Measurements from ENCODE around the gene PRELID1. TPM values are rescaled to one million over a fixed set of nuclear protein-coding genes. Genes with fewer than 3 reads are reported as not detected.

PRELID1 gene
- total RNA-seq, 1 donor from 2014 or later: 196 TPM

- Histone ChIP-seq H3K9ac (ENCODE audit: low read length) (peak overlapping the region; percentile 19), H2AFZ (ENCODE audit: low read depth, low read length) (no peak overlapping the region), H3K79me2 (ENCODE audit: insufficient read depth, low read length) (peaks cover 65% of the 10 kb centered on the region), H3K27ac (ENCODE audit: low read depth, low read length) (no peak overlapping the region), H4K20me1 (ENCODE audit: insufficient read depth, low read length) (peaks cover 51% of the 10 kb centered on the region), H3K36me3 (ENCODE audit: insufficient read depth, low read length) (peaks cover 17% of the 10 kb centered on the region), H3K4me1 (ENCODE audit: insufficient read depth, low read length) (peaks cover 18% of the 10 kb centered on the region), H3K9me3 (ENCODE audit: insufficient read depth, low read depth, low read length) (no peaks in the 10 kb centered on the region), H3K4me3 (ENCODE audit: insufficient read depth, low read depth, low read length) (no peak overlapping the region), H3K27me3 (ENCODE audit: insufficient read depth, low read length) (no peaks in the 10 kb centered on the region), H3K4me2 (ENCODE audit: low read length) (peak overlapping the region; percentile 93)
- Mint-ChIP-seq H3K27me3 (ENCODE audit: low read depth, unreplicated experiment) (peaks cover 1% of the 10 kb centered on the region), H3K27ac (ENCODE audit: unreplicated experiment) (no peak overlapping the region), H3K36me3 (ENCODE audit: low read depth, unreplicated experiment) (peaks cover 2% of the 10 kb centered on the region), H3K4me3 (ENCODE audit: unreplicated experiment) (peak overlapping the region; percentile 47), H3K4me1 (ENCODE audit: low read depth, unreplicated experiment) (peaks cover 18% of the 10 kb centered on the region), H3K9me3 (ENCODE audit: unreplicated experiment) (peaks cover 3% of the 10 kb centered on the region)
- DNase-seq (ENCODE audit: low read depth) (no peak), FAIRE-seq (no peak)
- TF ChIP-seq EZH2 (IDR thresholded peaks at IDR 0.05; ENCODE audit: insufficient read depth, low read length) (no peak), CTCF (IDR thresholded peaks at IDR 0.05; ENCODE audit: insufficient read depth, low read depth, low read length) (no peak)
These were observed 45.7 kb downstream of the PRELID1 start for GRCh38 chr5:177349362-177349647.

GRCh38 chr5:177349762-177350161, 46.2 kb downstream of the PRELID1 start:
- no peak for DNase-seq (ENCODE audit: low read depth)
- H3K27me3 Mint-ChIP-seq (ENCODE audit: low read depth, unreplicated experiment): peaks cover 5% of the 10 kb centered on the region
- peaks cover 21% of the 10 kb centered on the region for H3K4me1 Mint-ChIP-seq (ENCODE audit: low read depth, unreplicated experiment)
- H3K27me3 ChIP-seq (ENCODE audit: insufficient read depth, low read length): no peaks in the 10 kb centered on the region
- H3K4me1 ChIP-seq (ENCODE audit: insufficient read depth, low read length): peaks cover 18% of the 10 kb centered on the region
- peak overlapping the region; percentile 98 for H3K4me3 Mint-ChIP-seq (ENCODE audit: unreplicated experiment)
- H3K36me3 Mint-ChIP-seq (ENCODE audit: low read depth, unreplicated experiment): peaks cover 2% of the 10 kb centered on the region
- peaks cover 17% of the 10 kb centered on the region for H3K36me3 ChIP-seq (ENCODE audit: insufficient read depth, low read length)
- H3K79me2 ChIP-seq (ENCODE audit: insufficient read depth, low read length): peaks cover 63% of the 10 kb centered on the region
- peaks cover 50% of the 10 kb centered on the region for H4K20me1 ChIP-seq (ENCODE audit: insufficient read depth, low read length)
- peaks cover 6% of the 10 kb centered on the region for H3K9me3 Mint-ChIP-seq (ENCODE audit: unreplicated experiment)
- no peak overlapping the region for H3K27ac ChIP-seq (ENCODE audit: low read depth, low read length)
- FAIRE-seq: no peak
- H3K4me2 ChIP-seq (ENCODE audit: low read length): peak overlapping the region; percentile 93
- no peak overlapping the region for H3K4me3 ChIP-seq (ENCODE audit: insufficient read depth, low read depth, low read length)
- H2AFZ ChIP-seq (ENCODE audit: low read depth, low read length): no peak overlapping the region
- H3K9me3 ChIP-seq (ENCODE audit: insufficient read depth, low read depth, low read length): no peaks in the 10 kb centered on the region
- TF ChIP-seq EZH2 (IDR thresholded peaks at IDR 0.05; ENCODE audit: insufficient read depth, low read length) (no peak), CTCF (IDR thresholded peaks at IDR 0.05; ENCODE audit: insufficient read depth, low read depth, low read length) (no peak)
- H3K9ac ChIP-seq (ENCODE audit: low read length): peak overlapping the region; percentile 93
- no peak overlapping the region for H3K27ac Mint-ChIP-seq (ENCODE audit: unreplicated experiment)

- Histone ChIP-seq H3K79me2 (ENCODE audit: insufficient read depth, low read length) (peaks cover 54% of the 10 kb centered on the region), H2AFZ (ENCODE audit: low read depth, low read length) (peak overlapping the region; percentile 88), H3K4me2 (ENCODE audit: low read length) (peak overlapping the region; percentile 93), H3K36me3 (ENCODE audit: insufficient read depth, low read length) (peaks cover 17% of the 10 kb centered on the region), H4K20me1 (ENCODE audit: insufficient read depth, low read length) (peaks cover 41% of the 10 kb centered on the region), H3K4me1 (ENCODE audit: insufficient read depth, low read length) (peaks cover 18% of the 10 kb centered on the region), H3K9me3 (ENCODE audit: insufficient read depth, low read depth, low read length) (no peaks in the 10 kb centered on the region), H3K9ac (ENCODE audit: low read length) (peak overlapping the region; percentile 93), H3K27me3 (ENCODE audit: insufficient read depth, low read length) (no peaks in the 10 kb centered on the region), H3K27ac (ENCODE audit: low read depth, low read length) (peak overlapping the region; percentile 96), H3K4me3 (ENCODE audit: insufficient read depth, low read depth, low read length) (peak overlapping the region; percentile 90)
- Mint-ChIP-seq H3K27ac (ENCODE audit: unreplicated experiment) (peak overlapping the region; percentile 98), H3K36me3 (ENCODE audit: low read depth, unreplicated experiment) (peaks cover 2% of the 10 kb centered on the region), H3K4me3 (ENCODE audit: unreplicated experiment) (peak overlapping the region; percentile 98), H3K4me1 (ENCODE audit: low read depth, unreplicated experiment) (peaks cover 21% of the 10 kb centered on the region), H3K9me3 (ENCODE audit: unreplicated experiment) (peaks cover 6% of the 10 kb centered on the region), H3K27me3 (ENCODE audit: low read depth, unreplicated experiment) (peaks cover 5% of the 10 kb centered on the region)
- TF ChIP-seq EZH2 (IDR thresholded peaks at IDR 0.05; ENCODE audit: insufficient read depth, low read length) (no peak), CTCF (IDR thresholded peaks at IDR 0.05; ENCODE audit: insufficient read depth, low read depth, low read length) (no peak)
- FAIRE-seq (no peak), DNase-seq (ENCODE audit: low read depth) (no peak)
These were observed 47.3 kb downstream of the PRELID1 start for GRCh38 chr5:177350776-177351391.

Data from astrocyte (in vitro differentiated cells and primary cell).